HEK293 (cell line): ENCODE data around the gene MYBBP1A.

Experiments
- CTCF ChIA-PET: fragments of 350-600 bp; formaldehyde crosslinking; extraction: SDS; loops from one replicate; lab custom pipeline; 2021; ENCODE audit warnings: antibody characterized with exemption; lab: Yijun Ruan, JAX
- POLR2A ChIA-PET: fragments of 300-600 bp; formaldehyde crosslinking; extraction: SDS; loops from one replicate; lab custom pipeline; 2020; ENCODE audit warnings: antibody characterized with exemption, inconsistent platforms; lab: Yijun Ruan, JAX
- H3K27ac ChIP-seq: fragments of 200-500 bp; sonication (Bioruptor generic); 2 replicates; pipeline ENCODE4 v1.5.1; 2014; ENCODE audit warnings: low read depth, low read length, control low read depth, inconsistent platforms; ENCODE audit errors: extremely low read depth
- H3K36me3 ChIP-seq, 2 experiments: fragments of 200-500 bp in 1 of 2; sonication (Bioruptor generic) in 1 of 2; 1 replicate in 1 of 2; 2 replicates in 1 of 2; pipeline ENCODE4 v1.5.1; 2014 to 2017; ENCODE audit warnings: inconsistent platforms in 2 of 2, low read length in 2 of 2; ENCODE audit not compliant: control insufficient read depth in 2 of 2, insufficient read depth in 1 of 2
- H3K4me1 ChIP-seq: fragments of 200-500 bp; sonication (Bioruptor generic); 2 replicates; pipeline ENCODE4 v1.5.1; 2014; ENCODE audit warnings: mild to moderate bottlenecking, low read length, inconsistent platforms; ENCODE audit not compliant: control insufficient read depth, insufficient read depth
- H3K4me3 ChIP-seq: 2 replicates; pipeline ENCODE4 v1.5.1; 2011; ENCODE audit warnings: low read depth, mild to moderate bottlenecking, control low read depth, low read length, moderate library complexity
- H3K9me3 ChIP-seq: fragments of 200-500 bp; sonication (Bioruptor generic); 2 replicates; pipeline ENCODE4 v1.5.1; 2014; ENCODE audit warnings: low read depth, low read length, inconsistent platforms; ENCODE audit not compliant: control insufficient read depth, insufficient read depth
- GLIS2 ChIP-seq: fragments of 450-650 bp; formaldehyde crosslinking; IDR thresholded peaks from 2 replicates; pipeline ENCODE4 v1.5.1; 2016; ENCODE audit warnings: missing biosample characterization, missing genetic modification characterization
- HIC1 ChIP-seq: fragments of 450-650 bp; formaldehyde crosslinking; IDR thresholded peaks from 2 replicates; pipeline ENCODE4 v1.5.1; 2016; ENCODE audit warnings: missing biosample characterization, missing genetic modification characterization
- HOXA7 ChIP-seq: sonication (generic); formaldehyde crosslinking; IDR thresholded peaks from 2 replicates; pipeline ENCODE4 v1.8.1; 2022; ENCODE audit warnings: missing genetic modification reagents, borderline replicate concordance
- KLF1 ChIP-seq: fragments of 450-650 bp; formaldehyde crosslinking; IDR thresholded peaks from 2 replicates; pipeline ENCODE4 v1.5.1; 2016; ENCODE audit warnings: missing biosample characterization, missing genetic modification characterization
- KLF17 ChIP-seq: fragments of 450-650 bp; formaldehyde crosslinking; IDR thresholded peaks from 2 replicates; pipeline ENCODE4 v1.5.1; 2016; ENCODE audit warnings: missing biosample characterization, missing genetic modification characterization
- PATZ1 ChIP-seq: fragments of 450-650 bp; formaldehyde crosslinking; IDR thresholded peaks from 2 replicates; pipeline ENCODE4 v1.5.1; 2016; ENCODE audit warnings: missing biosample characterization, missing genetic modification characterization
- PRDM1 ChIP-seq: fragments of 450-650 bp; formaldehyde crosslinking; IDR thresholded peaks from 2 replicates; pipeline ENCODE4; 2016; ENCODE audit warnings: missing biosample characterization, missing genetic modification characterization
- TSHZ1 ChIP-seq: fragments of 450-650 bp; formaldehyde crosslinking; IDR thresholded peaks from 2 replicates; pipeline ENCODE4 v1.5.1; 2016; ENCODE audit warnings: missing biosample characterization, missing genetic modification characterization, borderline replicate concordance
- ZNF184 ChIP-seq: fragments of 450-650 bp; IDR thresholded peaks from 2 replicates; pipeline ENCODE4 v1.5.1; 2018; ENCODE audit warnings: missing biosample characterization, mild to moderate bottlenecking, missing genetic modification characterization
- ZNF266 ChIP-seq: fragments of 450-650 bp; formaldehyde crosslinking; IDR thresholded peaks from 2 replicates; pipeline ENCODE4 v1.5.1; 2016; ENCODE audit warnings: missing biosample characterization, missing genetic modification characterization, low read depth
- ZNF362 ChIP-seq: fragments of 450-650 bp; formaldehyde crosslinking; IDR thresholded peaks from 2 replicates; pipeline ENCODE4 v1.5.1; 2016; ENCODE audit warnings: missing biosample characterization, missing genetic modification characterization
- ZNF394 ChIP-seq: fragments of 450-650 bp; formaldehyde crosslinking; IDR thresholded peaks from 2 replicates; pipeline ENCODE4 v1.5.1; 2016; ENCODE audit warnings: missing biosample characterization, missing genetic modification characterization, mild to moderate bottlenecking, moderate library complexity, borderline replicate concordance
- ZNF423 ChIP-seq: fragments of 450-650 bp; formaldehyde crosslinking; IDR thresholded peaks from 2 replicates; pipeline ENCODE4 v1.5.1; 2016; ENCODE audit warnings: missing biosample characterization, missing genetic modification characterization
- ZNF600 ChIP-seq: fragments of 450-650 bp; formaldehyde crosslinking; IDR thresholded peaks from 2 replicates; pipeline ENCODE4 v1.5.1; 2016; ENCODE audit warnings: missing biosample characterization, missing genetic modification characterization

MYBBP1A gene

GRCh38 chr17:4537451-4538235 is 17.5 kb downstream of the MYBBP1A start (continued):
- TF ChIP-seq TSHZ1 (tag by site-specific recombination) (no peak), KLF17 (no peak)

GRCh38 chr17:4536742-4537411 is 18.3 kb downstream of the MYBBP1A start:
- CTCF ChIA-PET = interaction anchor here (0.6 kb wide), 1 partner anchor 117 kb away, joined by 4 read pairs; no protein-coding TSS in a partner anchor
- POLR2A ChIA-PET = interaction anchor here (0.6 to 2.6 kb wide), 4 partner anchors 7 to 116 kb away, joined by 3 to 11 read pairs (median 4); no protein-coding TSS in a partner anchor
- Histone ChIP-seq H3K27ac (no peak overlapping the region), H3K36me3 (peaks cover 0 to 50% of the 10 kb centered on the region in 2 experiments; a peak in 2 of 3 replicates), H3K4me3 (no peak overlapping the region), H3K4me1 (no peaks in the 10 kb centered on the region), H3K9me3 (no peaks in the 10 kb centered on the region)
- TF ChIP-seq PRDM1 (tag by site-specific recombination) (peak; percentile 82), HOXA7 (no peak), ZNF423 (tag by site-specific recombination) (0 out of 2 replicates have a peak, but pooled peaks have one; percentile 1), ZNF362 (tag by site-specific recombination) (no peak), HIC1 (tag by site-specific recombination) (peak; percentile 46; the same call in 1 of the 2 replicates), GLIS2 (tag by site-specific recombination) (peak; percentile 64), ZNF266 (no peak), PATZ1 (peak; percentile 56), ZNF184 (tag by site-specific recombination) (no peak), ZNF600 (tag by site-specific recombination) (0 out of 2 replicates have a peak, but pooled peaks have one; percentile 14), KLF1 (tag by site-specific recombination) (0 out of 2 replicates have a peak, but pooled peaks have one; percentile 24), ZNF394 (tag by site-specific recombination) (no peak)
